Erythroblast (primary cell): ENCODE results near the gene VWC2L.

Experiments used
- GATA1 ChIP-seq: IDR thresholded peaks from 2 replicates; pipeline ENCODE4 v1.6.1; 2011; ENCODE audit warnings: low read depth, mild to moderate bottlenecking, control low read depth, low read length, moderate library complexity
- POLR2A ChIP-seq: IDR thresholded peaks from 2 replicates; pipeline ENCODE4 v1.6.1; 2011; ENCODE audit warnings: mild to moderate bottlenecking, low read length

GRCh38 chr2:214611015-214611414 is 200.2 kb downstream of the VWC2L start:
- TF ChIP-seq POLR2A (no peak), GATA1 (no peak)
